Memory B cell (primary cell): ENCODE measurements around the gene ESRRA.
A peak's percentile ranks its signal among the peaks of the same experiment; 100 is the strongest.
"Not testable (repeated sequence)": the region's sequence is repeated elsewhere in the genome, so short reads cannot be mapped to it uniquely, and the experiment has no call there.

ENCODE experiments used
- ATAC-seq: fragments of 150-1000 bp; cut with Tn5 transposase; 2 replicates; pipeline ENCODE4 v1.10.0; 2021; ENCODE audit warnings: low read depth, mild to moderate bottlenecking, moderate library complexity
- DNase-seq, 2 donors: peaks; one replicate each; pipeline ENCODE4 v3.0.0; 2022; ENCODE audit warnings: low spot score in 2 of 2
- H3K27ac Mint-ChIP-seq: one replicate; pipeline ENCODE4 v1.8.0; 2022; ENCODE audit warnings: mild to moderate bottlenecking, moderate library complexity, mixed read lengths
- H3K27me3 Mint-ChIP-seq: one replicate; pipeline ENCODE4 v1.8.0; 2022; ENCODE audit warnings: mixed read lengths
- H3K36me3 Mint-ChIP-seq: one replicate; pipeline ENCODE4 v1.8.0; 2022; ENCODE audit warnings: mild to moderate bottlenecking, mixed read lengths
- H3K4me1 Mint-ChIP-seq: one replicate; pipeline ENCODE4 v1.8.0; 2022; ENCODE audit warnings: mixed read lengths
- H3K4me3 Mint-ChIP-seq: one replicate; pipeline ENCODE4 v1.8.0; 2022; ENCODE audit warnings: mild to moderate bottlenecking, moderate library complexity, mixed read lengths
- H3K9me3 Mint-ChIP-seq: one replicate; pipeline ENCODE4 v1.8.0; 2022; ENCODE audit warnings: mixed read lengths

The ESRRA gene

GRCh38 chr11:64317961-64318765, 12.8 kb downstream of the ESRRA start, which contains the start of gene PRDX5:
Gene PRDX5 (plus strand): TSS chr11:64318121. CDS start chr11:64318216, 95 bp downstream.
- DNase-seq (peak; percentile 59 to 94), ATAC-seq (peak; percentile 74)
- H3K36me3 Mint-ChIP-seq = peaks cover 11% of the 10 kb centered on the region
- H3K4me1 Mint-ChIP-seq = peaks cover 13% of the 10 kb centered on the region
- H3K4me3 Mint-ChIP-seq = peak within 1 kb of the TSS; percentile 96
- H3K27ac Mint-ChIP-seq = peak within 1 kb of the TSS; percentile 99
- H3K27me3 Mint-ChIP-seq = no peaks in the 10 kb centered on the region
- no peaks in the 10 kb centered on the region for H3K9me3 Mint-ChIP-seq

GRCh38 chr11:64318766-64319761, 13.7 kb downstream of the ESRRA start:
- H3K4me3 Mint-ChIP-seq = peak overlapping the region; percentile 96
- H3K4me1 Mint-ChIP-seq = peaks cover 11% of the 10 kb centered on the region
- peak overlapping the region; percentile 99 for H3K27ac Mint-ChIP-seq
- peaks cover 11% of the 10 kb centered on the region for H3K36me3 Mint-ChIP-seq
- H3K9me3 Mint-ChIP-seq = no peaks in the 10 kb centered on the region
- no peaks in the 10 kb centered on the region for H3K27me3 Mint-ChIP-seq
- no peak for ATAC-seq
- no peak for DNase-seq

DNA sequence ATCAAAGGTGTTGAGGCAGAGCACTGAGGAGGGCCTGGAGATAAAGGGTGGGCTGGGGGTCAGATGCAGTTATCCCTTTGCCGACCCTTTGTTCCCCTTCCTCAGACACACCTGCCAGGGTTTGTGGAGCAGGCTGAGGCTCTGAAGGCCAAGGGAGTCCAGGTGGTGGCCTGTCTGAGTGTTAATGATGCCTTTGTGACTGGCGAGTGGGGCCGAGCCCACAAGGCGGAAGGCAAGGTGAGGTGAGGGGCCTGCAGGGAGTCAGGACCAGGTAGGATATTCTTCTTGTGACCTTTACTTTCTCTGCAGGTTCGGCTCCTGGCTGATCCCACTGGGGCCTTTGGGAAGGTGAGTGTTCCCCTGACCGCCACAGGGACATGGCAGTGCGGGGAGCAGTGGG, 15.2 kb downstream of the ESRRA start:
- DNase-seq = no peak
- H3K27me3 Mint-ChIP-seq = no peaks in the 10 kb centered on the region
- H3K4me1 Mint-ChIP-seq = peaks cover 11% of the 10 kb centered on the region
- H3K36me3 Mint-ChIP-seq = peaks cover 9% of the 10 kb centered on the region
- H3K4me3 Mint-ChIP-seq = no peak overlapping the region
- no peak for ATAC-seq
- H3K27ac Mint-ChIP-seq = no peak overlapping the region
- H3K9me3 Mint-ChIP-seq = no peaks in the 10 kb centered on the region

- Mint-ChIP-seq H3K4me3 (no peak overlapping the region), H3K27me3 (no peaks in the 10 kb centered on the region), H3K9me3 (no peaks in the 10 kb centered on the region), H3K27ac (no peak overlapping the region), H3K36me3 (peaks cover 9% of the 10 kb centered on the region), H3K4me1 (peaks cover 11% of the 10 kb centered on the region)
- no peak for ATAC-seq
- no peak for DNase-seq
Measured at GRCh38 chr11:64321026-64321425, 15.7 kb downstream of the ESRRA start.

DNA sequence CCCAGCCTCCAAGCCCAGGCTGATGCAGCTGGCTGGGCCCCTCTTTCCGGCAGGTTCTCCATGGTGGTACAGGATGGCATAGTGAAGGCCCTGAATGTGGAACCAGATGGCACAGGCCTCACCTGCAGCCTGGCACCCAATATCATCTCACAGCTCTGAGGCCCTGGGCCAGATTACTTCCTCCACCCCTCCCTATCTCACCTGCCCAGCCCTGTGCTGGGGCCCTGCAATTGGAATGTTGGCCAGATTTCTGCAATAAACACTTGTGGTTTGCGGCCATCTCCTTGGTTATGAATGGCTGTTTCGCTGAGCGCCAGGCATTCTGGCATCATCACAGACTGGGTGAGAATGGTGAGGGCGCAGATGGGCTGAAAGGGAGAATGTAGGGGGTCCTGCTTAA, 16.2 kb downstream of the ESRRA start:
- ATAC-seq (no peak), DNase-seq (no peak)
- Mint-ChIP-seq H3K27ac (no peak overlapping the region), H3K4me3 (no peak overlapping the region), H3K4me1 (peaks cover 11% of the 10 kb centered on the region), H3K27me3 (no peaks in the 10 kb centered on the region), H3K36me3 (peaks cover 9% of the 10 kb centered on the region), H3K9me3 (no peaks in the 10 kb centered on the region)

DNA sequence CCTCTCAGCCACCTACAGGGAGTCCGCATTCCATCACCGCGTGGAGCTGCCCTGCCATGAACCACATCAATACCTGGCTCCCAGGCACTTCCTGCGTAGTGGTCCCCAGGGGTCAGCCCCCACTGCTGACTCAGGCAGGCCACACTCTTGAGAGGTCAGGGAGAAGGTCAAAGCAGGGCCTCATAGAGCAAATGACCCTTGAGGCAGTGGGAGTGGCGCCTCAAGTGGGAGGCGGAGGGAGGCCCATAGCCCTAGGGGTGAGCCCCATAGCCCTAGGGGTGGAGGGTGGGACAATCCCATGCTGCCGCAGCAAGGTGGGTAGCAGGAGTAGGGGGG, 17.6 kb downstream of the ESRRA start:
- Mint-ChIP-seq H3K9me3 (no peaks in the 10 kb centered on the region), H3K27ac (peak overlapping the region; percentile 38), H3K4me3 (no peak overlapping the region), H3K4me1 (peaks cover 9% of the 10 kb centered on the region), H3K36me3 (peaks cover 9% of the 10 kb centered on the region), H3K27me3 (no peaks in the 10 kb centered on the region)
- ATAC-seq = no peak
- no peak for DNase-seq

GRCh38 chr11:64323373-64323772, 18.0 kb downstream of the ESRRA start:
- peaks cover 6% of the 10 kb centered on the region for H3K4me1 Mint-ChIP-seq
- no peaks in the 10 kb centered on the region for H3K9me3 Mint-ChIP-seq
- peak overlapping the region; percentile 38 for H3K27ac Mint-ChIP-seq
- DNase-seq (no peak), ATAC-seq (no peak)
- peaks cover 9% of the 10 kb centered on the region for H3K36me3 Mint-ChIP-seq
- no peak overlapping the region for H3K4me3 Mint-ChIP-seq
- no peaks in the 10 kb centered on the region for H3K27me3 Mint-ChIP-seq

- H3K36me3 Mint-ChIP-seq, H3K4me1 Mint-ChIP-seq, H3K4me3 Mint-ChIP-seq, H3K9me3 Mint-ChIP-seq, DNase-seq, ATAC-seq, H3K27me3 Mint-ChIP-seq: not testable (repeated sequence)
- peak overlapping the region; percentile 19 for H3K27ac Mint-ChIP-seq
Measured at GRCh38 chr11:64323984-64324383, 18.7 kb downstream of the ESRRA start.

DNA sequence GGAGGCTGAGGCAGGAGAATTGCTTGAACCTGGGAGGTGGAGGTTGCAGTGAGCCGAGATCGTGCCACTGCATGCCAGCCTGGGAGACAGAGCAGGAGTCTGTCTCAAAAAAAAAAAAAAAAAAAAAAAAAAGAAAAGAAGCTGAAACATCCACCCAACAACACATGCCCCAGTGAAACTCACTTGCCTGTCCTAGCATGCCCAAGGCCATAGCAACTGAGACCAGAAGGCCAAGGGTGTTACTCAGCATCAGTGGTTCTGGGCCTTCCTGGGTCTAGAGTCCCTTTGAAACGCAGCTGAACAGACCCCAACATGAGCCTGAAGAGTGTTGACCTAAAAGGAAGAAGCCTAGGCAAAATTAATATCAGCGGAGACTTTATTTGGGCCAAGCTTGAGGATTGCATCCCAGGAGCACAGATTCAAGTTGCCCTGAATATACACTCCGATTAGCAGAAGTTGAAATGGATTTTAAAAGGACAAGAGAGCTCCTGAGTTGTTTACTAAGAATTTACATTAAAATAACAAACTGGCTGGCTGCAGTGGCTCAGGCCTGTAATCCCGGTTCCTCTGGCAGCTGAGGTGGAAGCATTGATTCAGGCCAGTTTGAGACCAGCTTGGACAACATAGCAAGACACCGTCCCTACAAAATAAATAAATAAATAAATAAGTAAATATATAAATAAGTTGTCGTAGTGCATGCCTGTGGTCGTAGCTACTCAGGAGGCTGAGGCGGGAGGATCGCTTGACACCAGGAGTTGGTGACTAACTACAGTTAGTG, 19.6 kb downstream of the ESRRA start:
- H3K4me3 Mint-ChIP-seq = no peak overlapping the region
- no peaks in the 10 kb centered on the region for H3K4me1 Mint-ChIP-seq
- H3K36me3 Mint-ChIP-seq = peaks cover 9% of the 10 kb centered on the region
- H3K27me3 Mint-ChIP-seq = no peaks in the 10 kb centered on the region
- ATAC-seq (no peak), DNase-seq (no peak)
- H3K9me3 Mint-ChIP-seq = no peaks in the 10 kb centered on the region
- no peak overlapping the region for H3K27ac Mint-ChIP-seq

GRCh38 chr11:64327375-64327774, 22.1 kb downstream of the ESRRA start:
- peaks cover 11% of the 10 kb centered on the region for H3K4me1 Mint-ChIP-seq
- no peak overlapping the region for H3K4me3 Mint-ChIP-seq
- H3K27me3 Mint-ChIP-seq = no peaks in the 10 kb centered on the region
- H3K27ac Mint-ChIP-seq = no peak overlapping the region
- no peaks in the 10 kb centered on the region for H3K9me3 Mint-ChIP-seq
- ATAC-seq (no peak), DNase-seq (no peak)
- no peaks in the 10 kb centered on the region for H3K36me3 Mint-ChIP-seq

- no peak for ATAC-seq
- Mint-ChIP-seq H3K36me3 (no peaks in the 10 kb centered on the region), H3K9me3 (no peaks in the 10 kb centered on the region), H3K4me1 (peaks cover 11% of the 10 kb centered on the region), H3K4me3 (no peak overlapping the region), H3K27me3 (no peaks in the 10 kb centered on the region), H3K27ac (no peak overlapping the region)
- DNase-seq = no peak
Measured at GRCh38 chr11:64327993-64328392, 22.7 kb downstream of the ESRRA start.

GRCh38 chr11:64330888-64331287, 25.6 kb downstream of the ESRRA start:
- Mint-ChIP-seq H3K9me3 (no peaks in the 10 kb centered on the region), H3K4me3 (no peak overlapping the region), H3K4me1 (peaks cover 25% of the 10 kb centered on the region), H3K36me3 (no peaks in the 10 kb centered on the region), H3K27me3 (no peaks in the 10 kb centered on the region), H3K27ac (no peak overlapping the region)
- no peak for DNase-seq
- ATAC-seq = no peak

DNA sequence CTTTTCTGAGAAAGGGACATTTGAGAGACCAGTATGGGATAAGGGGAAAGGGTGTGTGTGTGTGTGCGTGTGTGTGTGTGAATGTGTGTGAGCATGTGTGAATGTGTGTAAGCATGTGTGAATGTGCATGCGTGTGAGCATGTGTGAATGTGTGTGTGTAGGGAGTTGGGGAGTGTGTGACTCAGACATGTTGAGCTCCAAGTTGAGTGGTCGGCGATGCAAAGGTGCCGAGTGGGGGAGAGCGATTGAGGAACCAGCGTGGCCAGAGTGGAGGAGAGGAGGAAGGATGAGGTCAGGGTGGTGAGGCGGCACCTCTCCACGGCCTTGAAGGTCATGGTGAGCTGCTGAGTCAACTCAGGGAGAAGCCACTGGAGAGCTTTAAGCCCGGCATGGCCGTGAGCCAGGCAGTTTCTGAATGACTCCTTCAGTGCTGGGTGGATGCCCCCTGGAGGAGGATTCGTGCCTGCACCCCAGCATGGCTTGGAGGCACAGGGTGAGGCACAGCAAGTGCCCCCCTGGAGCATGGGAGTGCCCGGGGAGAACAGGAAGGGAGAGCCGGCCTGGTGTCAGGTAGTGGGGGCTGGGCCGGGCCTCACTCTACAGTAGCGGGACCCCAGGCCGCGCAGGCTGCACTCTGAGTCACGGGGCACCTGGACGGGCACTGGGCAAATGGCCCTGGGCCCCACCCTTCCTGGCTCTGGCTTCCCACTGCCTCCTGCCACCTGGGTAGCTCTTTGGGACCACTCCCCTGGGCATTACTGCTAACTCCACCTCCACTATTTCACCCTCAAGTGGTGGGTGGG, 26.4 kb downstream of the ESRRA start:
- peak overlapping the region; percentile 29 for H3K27ac Mint-ChIP-seq
- peak; percentile 55 for ATAC-seq
- no peaks in the 10 kb centered on the region for H3K9me3 Mint-ChIP-seq
- no peaks in the 10 kb centered on the region for H3K36me3 Mint-ChIP-seq
- peak overlapping the region; percentile 63 for H3K4me3 Mint-ChIP-seq
- H3K4me1 Mint-ChIP-seq = peaks cover 27% of the 10 kb centered on the region
- no peaks in the 10 kb centered on the region for H3K27me3 Mint-ChIP-seq
- peak; percentile 55 to 60 for DNase-seq
